IMR-90 (cell line): ENCODE measurements around the gene USP24. TPM values are rescaled to one million over a fixed set of nuclear protein-coding genes. Genes with fewer than 3 reads are reported as not detected.

Experiments
- ATAC-seq: fragments of 200-7000 bp; cut with Tn5 transposase; 2 replicates; pipeline ENCODE4 v1.9.1; 2020; ENCODE audit warnings: low read depth, mild to moderate bottlenecking, moderate library complexity
- BruUV-seq: library from RNA; stranded (reverse); fragments of 400-500 nt; replicated peaks from 2 replicates; lab custom pipeline; 2021; lab: Mats Ljungman, UMichigan
- CTCF ChIA-PET: fragments of 300-600 bp; formaldehyde crosslinking; extraction: SDS; loops from one replicate; lab custom pipeline; 2021; ENCODE audit warnings: antibody characterized with exemption; lab: Yijun Ruan, JAX
- POLR2A ChIA-PET: fragments of 300-600 bp; sonication (Branson Sonifier 250); formaldehyde crosslinking; loops from one replicate; lab custom pipeline; 2022; ENCODE audit warnings: antibody characterized with exemption; ENCODE audit not compliant: unreplicated experiment; lab: Charles Lee
- DNase-seq: peaks from one replicate; pipeline ENCODE4 v3.0.0; 2013
- H2AFZ ChIP-seq: replicated peaks from 2 replicates; pipeline ENCODE3; 2013; ENCODE audit warnings: low read length, mild to moderate bottlenecking; ENCODE audit not compliant: poor library complexity
- H2AK5ac ChIP-seq: 2 replicates; pipeline ENCODE4 v1.6.1; 2013; ENCODE audit warnings: low read depth, low read length, inconsistent platforms
- H2AK9ac ChIP-seq: replicated peaks from 2 replicates; pipeline ENCODE3; 2013; ENCODE audit warnings: mild to moderate bottlenecking, low read depth, low read length, moderate library complexity; ENCODE audit not compliant: poor library complexity
- H2BK120ac ChIP-seq: 2 replicates; pipeline ENCODE4 v1.6.1; 2013; ENCODE audit warnings: low read depth, low read length, inconsistent platforms
- H2BK15ac ChIP-seq: 3 replicates; pipeline ENCODE4 v1.6.1; 2013; ENCODE audit warnings: low read depth, low read length, inconsistent platforms
- H2BK20ac ChIP-seq: 2 replicates; pipeline ENCODE4 v1.6.1; 2013; ENCODE audit warnings: low read depth, mild to moderate bottlenecking, inconsistent platforms, low read length, moderate library complexity
- H2BK5ac ChIP-seq: 2 replicates; pipeline ENCODE4 v1.6.1; 2013; ENCODE audit warnings: mild to moderate bottlenecking, low read depth, low read length, inconsistent platforms; ENCODE audit not compliant: poor library complexity, severe bottlenecking
- H3K14ac ChIP-seq: replicated peaks from 2 replicates; pipeline ENCODE4 v1.6.1; 2013; ENCODE audit warnings: low read depth, low read length, inconsistent platforms
- H3K18ac ChIP-seq: 2 replicates; pipeline ENCODE4 v1.6.1; 2013; ENCODE audit warnings: low read depth, low read length, control low read depth
- H3K23ac ChIP-seq: 2 replicates; pipeline ENCODE4 v1.6.1; 2013; ENCODE audit warnings: low read depth, low read length, inconsistent platforms
- H3K27ac ChIP-seq: 2 replicates; pipeline ENCODE4 v1.5.1; 2013; ENCODE audit warnings: mild to moderate bottlenecking, control low read depth, low read length; ENCODE audit not compliant: insufficient read depth
- H3K27me3 ChIP-seq: 2 replicates; pipeline ENCODE4 v1.6.1; 2013; ENCODE audit warnings: low read length; ENCODE audit not compliant: control insufficient read depth, insufficient read depth
- H3K36me3 ChIP-seq: 2 replicates; pipeline ENCODE4 v1.6.1; 2013; ENCODE audit warnings: low read length, mixed read lengths; ENCODE audit not compliant: control insufficient read depth, insufficient read depth
- H3K4ac ChIP-seq: 2 replicates; pipeline ENCODE4 v1.6.1; 2013; ENCODE audit warnings: low read depth, low read length, inconsistent platforms
- H3K4me1 ChIP-seq: 2 replicates; pipeline ENCODE4 v1.6.1; 2013; ENCODE audit warnings: low read length, mixed read lengths; ENCODE audit not compliant: control insufficient read depth, insufficient read depth
- H3K4me2 ChIP-seq: 2 replicates; pipeline ENCODE4 v1.6.1; 2013; ENCODE audit warnings: low read depth, mild to moderate bottlenecking, control low read depth, low read length, moderate library complexity
- H3K4me3 ChIP-seq: 2 replicates; pipeline ENCODE4 v1.5.1; 2013; ENCODE audit warnings: low read depth, mild to moderate bottlenecking, control low read depth, low read length, moderate library complexity; ENCODE audit not compliant: insufficient read depth
- H3K56ac ChIP-seq: 2 replicates; pipeline ENCODE4 v1.6.1; 2013; ENCODE audit warnings: low read length, inconsistent platforms; ENCODE audit not compliant: insufficient read depth; ENCODE audit errors: extremely low read depth
- H3K79me1 ChIP-seq, 2 experiments: 2 replicates each; pipeline ENCODE4 v1.6.1; 2013; ENCODE audit warnings: low read length in 2 of 2, inconsistent platforms in 1 of 2, low read depth in 1 of 2
- H3K9ac ChIP-seq: 2 replicates; pipeline ENCODE4 v1.6.1; 2013; ENCODE audit warnings: low read depth, low read length, control low read depth
- H3K9me1 ChIP-seq: 2 replicates; pipeline ENCODE4 v1.6.1; 2013; ENCODE audit warnings: low read length, inconsistent platforms; ENCODE audit not compliant: insufficient read depth
- H3K9me3 ChIP-seq: 2 replicates; pipeline ENCODE4 v1.6.1; 2013; ENCODE audit warnings: low read length; ENCODE audit not compliant: control insufficient read depth, insufficient read depth
- H4K20me1 ChIP-seq: 2 replicates; pipeline ENCODE4 v1.6.1; 2013; ENCODE audit warnings: low read length, inconsistent platforms; ENCODE audit not compliant: insufficient read depth
- H4K5ac ChIP-seq: 2 replicates; pipeline ENCODE4 v1.6.1; 2013; ENCODE audit warnings: mild to moderate bottlenecking, low read depth, low read length, control low read depth
- H4K8ac ChIP-seq, 2 experiments: 2 replicates each; pipeline ENCODE4 v1.6.1; 2013; ENCODE audit warnings: low read depth in 2 of 2, low read length in 2 of 2, control low read depth in 1 of 2, inconsistent platforms in 1 of 2
- H4K91ac ChIP-seq: 2 replicates; pipeline ENCODE4 v1.6.1; 2013; ENCODE audit warnings: low read depth, low read length, inconsistent platforms; ENCODE audit not compliant: insufficient read depth
- BHLHE40 ChIP-seq: fragments of 150-350 bp; IDR thresholded peaks from 2 replicates; pipeline ENCODE4 v1.6.1; 2016; ENCODE audit warnings: mild to moderate bottlenecking, low read depth, low read length
- RFX5 ChIP-seq: IDR thresholded peaks from 2 replicates; pipeline ENCODE4 v1.8.0; 2012; ENCODE audit warnings: low read depth, mild to moderate bottlenecking, low read length, moderate library complexity
- WGBS, 2 experiments: methylation state at CpG; one replicate each; pipeline versions ENCODE4 v1.1.5 to v1.1.7; 2013; ENCODE audit warnings: missing lambda C conversion rate in 2 of 2; ENCODE audit not compliant: insufficient read length in 1 of 2; ENCODE audit errors: extremely low coverage in 2 of 2; 5-methylcytosine and 5-hydroxymethylcytosine counted together
- dilution Hi-C: fragments of 300-500 bp; cut with HindIII; formaldehyde crosslinking; loops from one replicate; pipeline ENCODE4 v1.14.3; 2018; ENCODE audit warnings: low sequenced_read_pairs; ENCODE audit not compliant: unreplicated experiment
- in situ Hi-C: fragments of 300-500 bp; cut with MboI; formaldehyde crosslinking; loops from 3 replicates; pipeline ENCODE4 v1.14.3; 2019; ENCODE audit warnings: low sequenced_read_pairs, inconsistent platforms, mixed read lengths
- intact Hi-C: fragments of 100-400 bp; cut with micrococcal nuclease; formaldehyde crosslinking; loops from 2 replicates; pipeline ENCODE4 v1.10.0; 2022
- polyA plus RNA-seq, 3 experiments: library from polyadenylated mRNA; depleted of rRNA; stranded (reverse); fragments of >200 nt; gene quantifications; 2 replicates each; pipeline ENCODE4 v1.2.3, GENCODE V29; 2012; ENCODE audit warnings: low replicate concordance in 1 of 3
- total RNA-seq: library from RNA; depleted of rRNA; stranded (reverse); fragments of >200 nt; gene quantifications from 2 replicates; pipeline ENCODE4 v1.2.3, GENCODE V29; 2012

USP24 gene
- total and polyA plus RNA-seq, 2 of the 4 experiments (the other 2 are of a cell fraction), result 8.4 to 36.7 TPM

GRCh38 chr1:55049271-55049913 lies 165.8 kb downstream of the USP24 start:
- H3K4me2 ChIP-seq, result no peak overlapping the region
- dilution Hi-C loops (no loop called here), in situ Hi-C loops (no loop called here), intact Hi-C loops (no loop called here)
- no peak overlapping the region for H3K18ac ChIP-seq
- H2BK120ac ChIP-seq, result no peak overlapping the region
- H2AK9ac ChIP-seq, result no peak overlapping the region
- BruUV-seq, result no TSS peak
- H4K5ac ChIP-seq, result no peak overlapping the region
- H3K23ac ChIP-seq, result no peak overlapping the region
- no peak overlapping the region for H2BK5ac ChIP-seq
- no peak overlapping the region for H4K8ac ChIP-seq
- ATAC-seq (no peak), DNase-seq (no peak)
- TF ChIP-seq RFX5 (no peak), BHLHE40 (no peak)
- no peak overlapping the region for H3K4ac ChIP-seq
- no peak overlapping the region for H4K91ac ChIP-seq
- H2AK5ac ChIP-seq, result no peak overlapping the region
- no peak overlapping the region for H3K4me3 ChIP-seq
- no peak overlapping the region for H3K9ac ChIP-seq
- H3K9me1 ChIP-seq, result no peaks in the 10 kb centered on the region
- no peak overlapping the region for H2BK20ac ChIP-seq
- WGBS, 2 experiments, result 70% methylated on average over 5 of the region's 9 CpGs; no CpG with 5 or more reads in 1 of the 2 experiments
- peaks cover 43% of the 10 kb centered on the region for H3K27me3 ChIP-seq
- H3K4me1 ChIP-seq, result no peaks in the 10 kb centered on the region
- H3K56ac ChIP-seq, result no peak overlapping the region
- no peaks in the 10 kb centered on the region for H3K79me1 ChIP-seq
- ChIA-PET POLR2A (no interaction called here), CTCF (no interaction called here)
- H2AFZ ChIP-seq, result no peak overlapping the region
- H3K14ac ChIP-seq, result no peak overlapping the region
- H4K20me1 ChIP-seq, result no peaks in the 10 kb centered on the region
- no peaks in the 10 kb centered on the region for H3K9me3 ChIP-seq
- no peaks in the 10 kb centered on the region for H3K36me3 ChIP-seq
- no peak overlapping the region for H2BK15ac ChIP-seq
- no peak overlapping the region for H3K27ac ChIP-seq
